NCI-H2227 treated with DMSO at 0.1 percent for 48 hours (cell line): ENCODE measurements around the gene MINDY3.
"Not testable (repeated sequence)": the region's sequence is repeated elsewhere in the genome, so short reads cannot be mapped to it uniquely, and the experiment has no call there.

Source experiments
- DNase-seq: peaks from one replicate; lab custom pipeline; 2025; lab: John Stamatoyannopoulos, UW

Gene MINDY3

DNA sequence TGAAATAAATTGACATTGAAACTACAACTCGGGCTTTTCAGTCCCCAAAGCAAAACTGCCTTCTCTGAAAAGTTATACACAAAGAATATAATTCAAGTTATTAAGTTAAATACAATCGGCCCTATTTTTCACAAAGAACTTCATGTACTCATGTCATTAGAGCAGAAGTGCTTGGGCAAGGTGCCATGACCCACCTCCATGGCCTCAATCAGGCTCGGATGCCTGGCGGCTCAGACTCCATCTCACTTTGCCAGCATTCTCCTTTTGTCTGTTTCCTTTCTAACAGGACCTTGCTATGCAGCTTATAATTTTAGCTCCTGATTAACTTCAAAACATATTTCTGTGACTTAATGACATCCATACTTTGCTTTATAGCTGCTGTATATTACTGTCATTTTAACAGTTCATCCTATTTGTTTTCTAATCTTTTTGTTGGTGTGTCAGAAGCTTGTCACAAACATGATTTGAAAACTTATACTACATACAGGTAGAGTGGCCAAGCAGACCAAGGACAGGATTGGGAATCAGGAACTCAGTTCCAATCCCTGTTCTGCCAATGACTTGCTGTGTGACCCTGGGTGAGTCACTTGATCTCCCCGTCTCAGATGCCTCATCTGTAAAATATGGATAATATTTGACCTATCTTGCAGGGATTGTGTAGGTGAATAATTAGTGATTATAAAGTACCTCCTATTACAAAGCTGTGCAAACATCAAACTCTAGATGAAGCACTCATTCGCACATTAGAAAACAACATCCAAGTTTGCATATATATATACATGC is 79.8 kb downstream of the MINDY3 start:
- no peak for DNase-seq

DNA sequence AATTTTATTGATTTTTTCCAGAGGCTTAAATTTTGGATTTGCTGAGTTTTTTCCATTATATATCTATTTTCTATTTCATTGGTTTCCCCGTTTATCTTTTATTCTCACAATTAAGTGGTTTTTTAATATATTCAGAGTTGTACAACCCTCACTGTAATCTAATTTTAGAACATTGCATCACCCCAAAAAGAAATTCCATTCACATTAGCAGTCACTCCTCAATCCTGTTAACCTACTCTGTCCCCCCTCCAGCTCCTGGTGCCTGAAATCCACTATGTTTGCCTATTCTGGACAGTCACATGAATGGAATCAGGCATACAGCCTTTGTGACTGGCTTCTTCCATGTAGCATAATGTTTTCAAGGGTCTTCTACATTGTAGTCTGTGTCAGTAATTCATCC is 84.8 kb downstream of the MINDY3 start:
- no peak for DNase-seq

DNA sequence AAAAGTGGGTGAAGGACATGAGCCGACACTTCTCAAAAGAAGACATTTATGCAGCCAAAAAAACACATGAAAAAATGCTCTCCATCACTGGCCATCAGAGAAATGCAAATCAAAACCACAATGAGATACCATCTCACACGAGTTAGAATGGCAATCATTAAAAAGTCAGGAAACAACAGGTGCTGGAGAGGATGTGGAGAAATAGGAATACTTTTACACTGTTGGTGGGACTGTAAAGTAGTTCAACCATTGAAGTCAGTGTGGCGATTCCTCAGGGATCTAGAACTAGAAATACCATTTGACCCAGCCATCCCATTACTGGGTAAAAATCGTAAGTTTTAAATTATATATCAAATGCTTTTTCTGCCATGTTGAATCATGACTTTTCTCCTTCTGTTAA is 85.8 kb downstream of the MINDY3 start:
- not testable (repeated sequence) for DNase-seq

DNA sequence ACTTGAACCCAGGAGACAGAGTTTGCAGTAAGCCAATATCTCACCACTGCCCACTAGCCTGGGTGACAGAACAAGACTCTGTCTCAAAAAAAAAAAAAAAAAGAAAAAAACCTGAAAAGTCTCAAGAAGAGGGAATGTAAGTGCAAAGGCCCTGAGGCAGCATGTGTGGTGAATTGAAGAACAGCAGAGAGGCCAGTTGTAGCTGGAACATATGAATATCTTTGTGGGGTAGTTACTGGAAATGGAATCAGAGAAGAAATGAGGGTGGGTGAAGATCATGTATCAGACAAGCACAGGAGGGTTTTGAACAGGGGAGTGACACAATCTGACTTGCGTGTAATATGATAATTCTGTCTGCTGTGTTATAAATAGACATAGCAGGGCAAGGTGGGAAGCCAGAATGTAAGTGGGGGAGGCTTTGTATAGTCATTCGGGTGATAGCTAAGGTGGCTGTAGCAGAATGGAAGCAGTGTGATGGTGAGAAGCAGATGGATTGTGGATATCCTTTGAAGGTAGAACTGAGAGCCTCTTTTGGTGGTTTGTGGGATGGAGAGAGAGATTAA is 95.3 kb downstream of the MINDY3 start:
- DNase-seq, result no peak

DNA sequence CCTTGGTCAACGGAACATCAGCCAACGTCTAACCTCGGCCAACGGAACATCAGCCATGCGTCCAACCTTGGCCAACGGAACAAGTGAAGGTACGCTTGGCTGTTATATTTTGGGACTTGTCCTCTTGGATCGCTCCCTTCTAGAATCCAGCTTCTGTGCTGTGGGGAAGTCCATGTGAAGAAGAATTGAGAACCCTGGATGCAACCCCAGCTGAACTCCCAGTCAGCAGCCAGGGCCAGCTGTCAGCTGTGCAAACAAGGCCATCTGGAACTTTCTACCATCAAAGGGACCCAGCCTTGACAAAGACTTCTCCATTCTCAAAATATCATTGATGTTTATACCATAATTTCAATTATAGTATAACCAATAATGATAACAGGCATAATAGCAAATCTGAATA is 97.3 kb downstream of the MINDY3 start:
- DNase-seq, result no peak

DNA sequence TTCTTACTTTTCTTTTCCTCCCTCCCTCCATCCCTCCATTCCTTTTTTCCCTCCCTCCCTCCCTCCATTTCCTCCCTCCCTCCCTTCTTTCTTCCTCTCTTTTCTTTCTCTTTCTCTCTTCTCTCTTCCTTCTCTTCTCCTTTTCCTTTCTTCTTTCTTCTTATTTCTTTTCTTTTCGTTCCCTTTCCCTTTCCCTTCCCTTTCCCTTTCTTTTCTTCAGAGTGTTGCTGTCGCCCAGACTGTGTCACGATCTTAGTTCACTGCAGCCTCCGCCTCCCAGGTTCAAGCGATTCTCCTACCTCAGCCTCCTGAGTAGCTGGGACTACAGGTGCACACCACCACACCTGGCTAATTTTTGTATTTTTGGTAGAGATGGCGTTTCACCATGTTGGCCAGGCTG is 98.1 kb downstream of the MINDY3 start:
- not testable (repeated sequence) for DNase-seq

DNA sequence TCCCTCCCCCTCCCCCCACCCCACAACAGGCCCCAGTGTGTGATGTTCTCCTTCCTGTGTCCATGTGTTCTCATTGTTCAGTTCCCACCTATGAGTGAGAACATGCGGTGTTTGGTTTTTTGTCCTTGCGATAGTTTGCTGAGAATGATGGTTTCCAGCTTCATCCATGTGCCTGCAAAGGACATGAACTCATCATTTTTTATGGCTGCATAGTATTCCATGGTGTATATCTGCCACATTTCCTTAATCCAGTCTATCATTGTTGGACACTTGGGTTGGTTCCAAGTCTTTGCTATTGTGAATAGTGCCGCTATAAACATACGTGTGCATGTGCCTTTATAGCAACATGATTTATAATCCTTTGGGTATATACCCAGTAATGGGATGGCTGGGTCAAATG is 99.1 kb downstream of the MINDY3 start:
- DNase-seq, result not testable (repeated sequence)

DNA sequence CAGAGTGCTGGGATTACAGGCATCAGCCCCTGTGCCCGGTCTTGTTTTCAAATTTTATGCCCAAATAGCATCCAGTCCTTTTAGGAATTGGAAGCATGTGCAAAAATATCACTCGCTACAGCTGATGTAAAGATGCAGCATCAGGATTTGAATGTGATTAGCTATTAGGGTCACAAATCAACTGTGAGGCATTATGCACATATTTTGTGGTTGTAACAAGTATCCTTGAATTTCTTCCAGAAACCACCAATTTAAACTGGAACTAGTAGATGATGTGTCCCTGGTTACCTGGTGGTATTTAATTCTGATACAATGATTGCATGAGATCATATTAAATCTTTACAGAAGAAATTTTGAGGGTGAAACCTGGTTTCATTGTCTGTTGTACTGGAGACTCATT is 99.6 kb downstream of the MINDY3 start:
- DNase-seq, result no peak

DNA sequence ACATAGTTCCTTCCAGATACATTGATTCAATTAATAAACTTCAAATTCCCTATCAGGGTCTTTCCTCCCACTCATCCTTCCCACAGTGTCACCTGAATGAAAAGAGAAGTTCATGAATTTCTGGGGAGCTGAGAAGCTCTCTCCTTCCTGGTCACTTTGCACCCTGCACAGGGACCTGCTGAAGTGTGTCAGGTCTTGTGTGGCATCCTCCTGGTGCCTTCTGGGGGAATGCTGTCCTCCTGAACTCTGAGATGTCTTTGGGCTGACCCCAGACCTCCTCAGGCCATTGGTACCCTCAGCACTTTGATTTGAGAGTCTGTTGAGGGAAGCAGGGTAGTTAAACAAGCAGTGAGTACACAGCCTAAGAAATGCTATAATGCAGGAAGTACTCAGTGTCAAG is 101.0 kb downstream of the MINDY3 start:
- no peak for DNase-seq

DNA sequence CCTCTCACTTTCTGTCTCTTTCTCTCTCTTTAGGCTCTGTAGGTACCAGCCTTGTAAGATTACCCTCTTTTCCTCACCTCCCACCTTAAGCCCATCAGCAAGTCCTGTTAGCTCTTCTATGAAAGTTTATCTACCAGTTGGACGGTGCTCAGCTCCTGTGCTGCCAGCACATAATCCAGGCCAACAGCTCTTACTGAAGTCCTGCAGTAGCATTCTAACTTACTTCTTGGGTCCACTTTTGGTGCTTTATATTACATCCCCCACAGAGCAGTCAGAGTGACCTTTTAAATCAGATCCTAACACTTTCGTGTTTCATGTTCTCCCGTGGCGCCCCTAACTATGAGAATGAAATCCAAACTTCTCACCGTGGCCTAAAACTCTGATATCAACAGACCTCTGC is 101.7 kb downstream of the MINDY3 start:
- DNase-seq, result no peak

DNA sequence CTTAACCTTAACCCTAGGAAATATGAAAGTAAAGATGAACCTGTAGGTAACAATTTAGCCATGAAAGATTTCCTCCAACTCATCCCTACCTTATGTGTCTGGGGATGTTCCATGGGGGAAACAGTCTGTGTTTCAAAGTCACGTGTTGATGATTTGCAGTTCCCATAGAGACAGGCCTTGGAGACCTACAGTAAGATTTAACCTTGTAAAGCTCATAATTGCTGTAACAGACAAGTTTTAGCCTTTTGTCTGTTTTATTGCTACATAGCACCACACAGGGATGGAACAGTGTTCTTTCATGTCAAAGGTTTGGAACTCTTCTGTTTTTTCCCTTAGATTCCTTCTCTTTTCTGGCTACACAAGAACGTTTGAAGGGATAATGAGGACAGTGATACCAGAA is 105.4 kb downstream of the MINDY3 start:
- no peak for DNase-seq

DNA sequence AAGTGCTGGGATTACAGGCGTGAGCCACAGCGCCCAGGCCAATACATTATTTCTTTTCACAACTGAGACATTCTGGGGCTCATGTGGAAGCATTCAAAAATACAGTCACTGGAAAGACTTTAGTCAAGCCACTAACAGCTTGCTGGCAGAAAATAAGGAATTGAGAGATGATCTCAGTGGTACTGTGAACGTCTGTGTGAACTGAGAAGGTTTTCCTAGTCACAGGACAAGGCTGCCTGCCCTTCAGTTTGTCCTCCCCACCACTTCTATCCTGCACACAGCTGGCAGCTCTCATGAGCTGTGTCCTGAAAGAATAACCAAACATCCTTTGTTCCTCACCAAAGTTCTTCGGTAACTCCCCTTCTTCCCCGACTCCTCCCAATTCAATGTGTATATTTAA is 109.3 kb downstream of the MINDY3 start:
- no peak for DNase-seq

DNA sequence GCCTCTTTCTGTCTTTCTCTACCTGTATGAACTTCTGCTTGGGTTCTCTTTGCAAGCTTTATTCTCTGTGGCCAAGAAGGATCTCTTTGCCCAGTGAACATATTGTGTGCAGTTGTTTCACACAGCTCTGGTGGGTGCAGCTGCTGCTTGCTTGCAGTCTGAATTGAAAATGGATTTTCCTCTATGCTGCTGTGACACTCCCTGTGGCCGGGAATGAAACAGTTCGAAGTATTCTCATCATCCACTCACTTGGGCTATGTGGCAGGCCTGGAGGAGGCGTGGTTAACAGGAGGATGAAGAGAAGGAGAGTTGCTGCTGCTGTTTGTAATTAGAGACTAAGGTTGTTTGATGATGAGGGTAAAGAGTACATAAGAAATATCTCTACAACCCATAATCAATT is 112.2 kb downstream of the MINDY3 start:
- no peak for DNase-seq

DNA sequence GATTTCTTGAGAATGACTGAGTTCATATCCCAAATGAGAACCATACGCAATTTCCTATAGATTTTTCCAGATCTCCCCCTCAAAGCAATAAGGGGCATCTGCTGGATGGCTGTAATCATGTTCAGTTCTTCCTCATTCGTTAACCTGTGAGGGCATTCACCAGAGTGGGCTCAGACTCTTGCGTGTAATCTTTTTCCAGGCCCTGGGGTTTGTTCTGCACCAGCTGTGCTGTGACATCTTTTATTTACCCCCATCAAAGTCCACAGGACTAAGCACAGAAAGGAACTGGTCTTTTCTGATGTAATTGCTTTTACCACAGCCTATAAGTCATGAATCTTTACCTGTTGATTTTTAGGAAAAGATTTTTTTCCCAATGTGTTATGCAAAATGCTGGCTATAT is 112.7 kb downstream of the MINDY3 start:
- no peak for DNase-seq

DNA sequence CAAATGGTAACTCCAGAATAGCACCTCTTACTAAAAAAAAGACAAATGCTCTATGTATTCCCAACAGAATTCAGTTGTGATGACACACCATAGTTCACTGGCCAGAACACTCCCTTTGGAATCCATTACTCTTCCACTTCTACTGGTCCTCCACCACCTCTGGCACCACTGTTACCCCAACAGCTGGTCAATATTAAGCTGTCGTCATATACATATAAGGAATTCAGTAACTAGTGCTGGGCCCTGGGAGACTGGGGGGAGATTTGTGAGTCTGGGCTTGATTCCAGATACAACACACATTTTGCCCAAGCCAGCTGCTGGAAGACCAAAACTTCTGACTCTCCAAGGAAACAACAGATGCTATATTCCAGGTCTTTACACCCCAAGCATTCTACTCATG is 114.6 kb downstream of the MINDY3 start:
- DNase-seq, result no peak

DNA sequence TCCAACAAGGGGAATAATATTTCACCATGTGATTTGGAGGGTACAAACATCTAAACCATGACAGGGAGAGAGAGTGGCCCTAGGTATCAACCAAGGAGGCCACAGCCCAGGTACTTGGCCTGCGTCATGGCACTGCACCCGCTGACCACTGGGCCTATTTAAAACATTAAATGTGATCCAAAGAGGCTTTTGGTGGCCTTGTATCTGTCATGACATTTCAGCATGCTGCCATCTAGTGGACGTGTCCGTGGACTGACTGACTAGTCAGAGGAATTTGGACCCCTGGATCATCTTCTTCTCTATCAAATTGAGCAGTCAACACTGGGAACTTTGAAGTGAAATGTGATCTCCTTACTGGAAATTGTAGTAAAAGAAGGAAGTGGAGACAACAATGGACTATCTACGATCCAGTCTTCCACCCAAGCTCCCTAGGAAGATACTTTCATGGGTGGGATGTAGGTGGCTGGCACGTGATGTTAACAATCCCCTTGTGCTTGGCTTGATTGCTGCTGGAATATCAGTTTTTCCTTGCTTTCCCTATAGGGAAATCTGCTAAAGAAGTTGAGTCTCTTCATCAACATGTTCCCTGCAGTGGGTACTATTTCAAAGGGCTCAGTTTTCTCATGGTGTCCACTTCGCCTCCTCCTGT is 116.0 kb downstream of the MINDY3 start:
- DNase-seq, result no peak

DNA sequence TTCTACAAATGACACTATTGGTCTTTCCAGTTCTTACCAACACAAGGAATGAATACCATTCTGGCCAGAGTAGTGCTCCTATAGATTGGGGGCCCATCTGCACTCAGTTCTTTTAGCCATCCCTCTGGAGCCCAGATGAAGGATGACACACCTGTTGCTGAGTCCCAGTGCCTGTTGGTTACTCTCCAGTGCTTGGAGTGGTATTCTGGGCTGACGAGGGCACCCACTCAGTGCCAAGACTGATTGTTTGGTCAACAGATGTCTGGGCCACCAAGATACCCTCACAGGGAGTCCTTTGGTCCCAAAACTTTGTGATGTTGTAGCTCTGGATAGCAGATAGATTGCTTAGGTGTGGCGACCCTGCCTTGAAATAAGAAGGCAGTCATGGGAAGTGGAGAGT is 116.9 kb downstream of the MINDY3 start:
- no peak for DNase-seq

DNA sequence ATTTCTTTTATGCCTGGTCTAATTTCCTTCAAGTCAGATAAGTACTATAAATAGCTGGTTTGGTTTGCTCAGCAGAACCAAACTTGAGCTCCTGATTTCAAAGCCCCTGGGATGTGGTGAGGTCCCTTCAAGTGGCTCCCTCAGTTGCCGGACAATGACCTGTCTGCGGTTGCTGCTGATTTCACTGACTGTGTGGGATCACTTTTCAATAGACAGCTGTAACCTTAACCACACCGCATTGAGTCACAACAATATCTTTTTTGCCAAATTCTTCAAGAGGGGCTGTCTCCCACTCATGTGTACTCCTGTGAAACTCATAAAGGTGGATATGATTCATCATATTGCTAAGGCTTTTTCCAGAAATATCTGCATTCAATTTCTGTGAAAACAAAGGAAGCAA is 117.5 kb downstream of the MINDY3 start:
- DNase-seq, result no peak

DNA sequence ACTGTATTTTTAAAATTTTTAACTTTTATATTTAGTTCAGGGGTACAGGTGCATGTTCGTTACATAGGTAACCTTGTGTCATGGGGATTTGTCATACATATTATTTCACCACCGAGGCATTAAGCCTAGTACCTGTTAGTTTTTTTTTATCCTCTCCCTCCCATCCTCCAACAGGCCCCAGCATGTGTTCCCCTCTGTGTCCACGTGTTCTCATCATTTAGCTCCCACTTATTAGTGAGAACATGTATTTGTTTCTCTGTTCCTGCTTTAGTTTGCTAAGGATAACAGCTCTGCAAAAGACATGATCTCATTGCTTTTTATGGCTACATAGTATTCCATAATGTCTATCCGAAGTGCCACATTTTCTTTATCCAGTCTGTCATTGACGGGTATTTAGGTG is 118.2 kb downstream of the MINDY3 start:
- no peak for DNase-seq

DNA sequence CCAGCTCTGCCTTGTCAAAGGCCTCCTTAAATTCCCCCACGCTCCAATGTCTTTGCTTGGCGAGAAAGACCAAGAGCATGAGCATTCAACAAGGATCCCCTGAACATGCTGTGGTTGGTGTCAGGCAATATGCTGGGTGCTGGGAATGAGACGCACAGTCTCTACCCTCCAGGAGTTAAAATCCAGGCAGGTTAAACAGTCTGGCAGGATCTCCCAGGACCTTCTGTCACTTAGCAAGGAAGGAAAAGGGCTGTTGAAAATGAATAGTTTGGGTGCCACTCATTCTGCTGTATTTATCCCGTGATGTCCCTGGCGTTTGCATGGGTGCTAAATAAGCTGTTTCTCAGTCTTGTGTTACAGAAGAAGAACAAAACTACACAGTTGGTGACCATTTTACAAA is 118.7 kb downstream of the MINDY3 start:
- DNase-seq, result no peak

DNA sequence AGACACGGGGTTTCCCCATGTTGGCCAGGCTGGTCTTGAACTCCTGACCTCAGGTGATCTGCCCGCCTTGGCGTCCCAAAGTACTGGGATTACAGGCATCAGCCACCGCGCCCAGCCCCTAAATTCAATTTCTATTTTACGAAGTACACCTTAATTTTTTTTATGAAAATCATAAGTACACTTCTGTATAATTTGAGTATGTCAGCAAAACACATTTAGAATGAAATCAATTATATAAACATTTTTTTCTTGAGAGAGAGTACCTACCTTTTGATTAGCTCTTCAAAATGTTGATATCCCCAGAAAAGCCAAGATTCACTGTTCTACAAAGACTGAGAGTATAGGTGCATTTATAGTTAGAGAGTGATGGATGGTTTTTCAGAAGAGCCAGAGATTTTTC is 120.0 kb downstream of the MINDY3 start:
- no peak for DNase-seq

DNA sequence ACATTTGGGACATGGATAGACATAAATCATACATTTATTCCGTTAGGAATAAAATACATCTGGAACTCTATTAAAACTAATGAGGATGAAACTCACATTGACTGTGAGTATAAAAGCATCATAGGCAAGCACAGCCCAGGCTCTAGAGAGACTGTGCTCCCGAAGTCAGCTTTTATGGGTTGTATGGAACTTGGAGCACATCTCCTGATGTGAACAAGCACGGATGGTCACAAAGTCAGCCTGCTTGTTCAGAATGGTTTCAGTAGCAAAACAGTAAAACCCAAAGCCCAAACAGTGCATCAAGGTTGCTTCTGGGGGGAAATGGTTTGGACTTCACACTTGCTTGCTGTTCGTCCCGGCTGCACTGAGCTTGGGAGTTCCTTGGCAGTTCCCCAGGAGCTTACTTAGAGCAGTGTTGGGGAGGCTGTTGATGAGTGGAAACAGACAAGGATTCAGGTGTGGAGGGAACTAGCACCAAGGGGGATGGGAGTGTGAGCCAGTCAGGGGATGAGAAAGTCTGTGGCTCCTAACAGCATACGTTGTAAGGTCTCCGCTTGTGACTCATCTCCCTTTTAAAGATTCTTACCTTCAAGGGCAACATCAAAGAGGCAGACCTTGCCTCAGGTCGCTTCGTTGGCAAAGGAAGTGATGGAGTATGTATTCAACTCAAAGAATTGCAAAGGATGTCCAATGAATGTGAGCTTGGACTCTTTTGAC is 120.9 kb downstream of the MINDY3 start:
- no peak for DNase-seq
